Measurements from ENCODE around the gene CLDN4. TPM values are rescaled to one million over a fixed set of nuclear protein-coding genes. Genes with fewer than 3 reads are reported as not detected.

Gene CLDN4
- polyA plus RNA-seq, 3 donors = 0.01 TPM; not detected in 2

GRCh38 chr7:73872056-73872908 is 41.5 kb downstream of the CLDN4 start:
- Histone ChIP-seq H3K27ac (ENCODE audit: low read depth in 1 of 2, low read length in 2 of 2) (no peak overlapping the region), H3K36me3 (replicated peaks in 1 of 2; ENCODE audit: control insufficient read depth in 1 of 2, insufficient read depth in 2 of 2, low read length in 2 of 2) (no peaks in the 10 kb centered on the region), H3K27me3 (ENCODE audit: control insufficient read depth in 2 of 2, insufficient read depth in 2 of 2, low read length in 2 of 2) (no peaks in the 10 kb centered on the region), H3K9ac (ENCODE audit: insufficient read depth, low read length, poor library complexity, severe bottlenecking) (no peak overlapping the region), H3K9me3 (replicated peaks in 1 of 2; ENCODE audit: control insufficient read depth in 1 of 2, insufficient read depth in 1 of 2, low read length in 2 of 2) (no peaks in the 10 kb centered on the region), H3K4me1 (ENCODE audit: control insufficient read depth in 1 of 2, insufficient read depth in 2 of 2, low read length in 2 of 2) (no peaks in the 10 kb centered on the region), H3K4me2 (replicated peaks; ENCODE audit: extremely low read depth, low read length, poor library complexity, severe bottlenecking) (no peak overlapping the region), H2AFZ (ENCODE audit: insufficient read depth, low read depth, low read length, poor library complexity, severe bottlenecking) (no peak overlapping the region), H4K20me1 (ENCODE audit: insufficient read depth, low read length) (no peaks in the 10 kb centered on the region), H3K79me2 (ENCODE audit: insufficient read depth, low read length) (no peaks in the 10 kb centered on the region), H3K4me3 (replicated peaks in 1 of 3; ENCODE audit: low read depth in 2 of 3, low read length in 3 of 3) (no peak overlapping the region)
- 86% methylated on average over 8 of the region's 13 CpGs for WGBS (ENCODE audit: insufficient coverage)
- Mint-ChIP-seq H3K36me3 (no peaks in the 10 kb centered on the region), H3K4me3 (no peak overlapping the region), H3K9me3 (no peaks in the 10 kb centered on the region), H3K27me3 (ENCODE audit: low read depth in 3 of 3) (peaks cover 7 to 13% (median 7%) of the 10 kb centered on the region in 3 donors), H3K27ac (no peak overlapping the region), H3K4me1 (no peaks in the 10 kb centered on the region)
- intact Hi-C loops (cut with micrococcal nuclease) = no loop called here
- no peak for DNase-seq
- no peak for TF ChIP-seq CTCF (IDR thresholded peaks at IDR 0.05)

- no peak overlapping the region for H3K4me3 Mint-ChIP-seq
- H3K9me3 Mint-ChIP-seq = no peaks in the 10 kb centered on the region
Measured at GRCh38 chr7:73876361-73876760, 45.6 kb downstream of the CLDN4 start.

More at GRCh38 chr7:73876361-73876760, 45.6 kb downstream of the CLDN4 start:
- H3K4me1 ChIP-seq (ENCODE audit: control insufficient read depth in 1 of 2, insufficient read depth in 2 of 2, low read length in 2 of 2) = no peaks in the 10 kb centered on the region
- H3K9me3 ChIP-seq (replicated peaks in 1 of 2; ENCODE audit: control insufficient read depth in 1 of 2, insufficient read depth in 1 of 2, low read length in 2 of 2) = no peaks in the 10 kb centered on the region
- no peaks in the 10 kb centered on the region for H3K36me3 ChIP-seq (replicated peaks in 1 of 2; ENCODE audit: control insufficient read depth in 1 of 2, insufficient read depth in 2 of 2, low read length in 2 of 2)
- no peaks in the 10 kb centered on the region for H3K79me2 ChIP-seq (ENCODE audit: insufficient read depth, low read length)
- no peaks in the 10 kb centered on the region for H4K20me1 ChIP-seq (ENCODE audit: insufficient read depth, low read length)
- Mint-ChIP-seq H3K27ac (no peak overlapping the region), H3K27me3 (ENCODE audit: low read depth in 3 of 3) (peaks cover 10 to 17% (median 13%) of the 10 kb centered on the region in 3 donors), H3K36me3 (no peaks in the 10 kb centered on the region), H3K4me1 (peaks cover 3% of the 10 kb centered on the region)
- no peak overlapping the region for H2AFZ ChIP-seq (ENCODE audit: insufficient read depth, low read depth, low read length, poor library complexity, severe bottlenecking)
- H3K27me3 ChIP-seq (ENCODE audit: control insufficient read depth in 2 of 2, insufficient read depth in 2 of 2, low read length in 2 of 2) = no peaks in the 10 kb centered on the region
- no peak overlapping the region for H3K9ac ChIP-seq (ENCODE audit: insufficient read depth, low read length, poor library complexity, severe bottlenecking)
- no peak overlapping the region for H3K4me3 ChIP-seq (replicated peaks in 1 of 3; ENCODE audit: low read depth in 2 of 3, low read length in 3 of 3)
- intact Hi-C loops (cut with micrococcal nuclease) = no loop called here
- no peak for TF ChIP-seq CTCF (IDR thresholded peaks at IDR 0.05)
- no peak for DNase-seq
- no peak overlapping the region for H3K27ac ChIP-seq (ENCODE audit: low read depth in 1 of 2, low read length in 2 of 2)
- 100% methylated on average over 7 of the region's 8 CpGs for WGBS (ENCODE audit: insufficient coverage)
- no peak overlapping the region for H3K4me2 ChIP-seq (replicated peaks; ENCODE audit: extremely low read depth, low read length, poor library complexity, severe bottlenecking)
